Vagina (tissue), 2 donors: ENCODE results near the gene SLC17A7. TPM values are rescaled to one million over a fixed set of nuclear protein-coding genes. Genes with fewer than 3 reads are reported as not detected.

Experiments used
- DNase-seq, 2 donors: peaks; one replicate each; pipeline ENCODE4 v3.0.0-alpha.2; 2017; ENCODE audit errors: extremely low spot score in 2 of 2
- H3K27ac ChIP-seq: fragments of 200-600 bp; sonication (generic); one replicate; pipeline ENCODE4 v1.5.1; 2019
- H3K27me3 ChIP-seq: fragments of 200-600 bp; sonication (generic); one replicate; pipeline ENCODE4 v1.5.1; 2019
- H3K36me3 ChIP-seq, 2 donors: fragments of 200-600 bp; sonication (generic); one replicate each; pipeline ENCODE4 v1.5.1; 2017 to 2019
- H3K4me1 ChIP-seq: fragments of 200-600 bp; sonication (generic); one replicate; pipeline ENCODE4 v1.5.1; 2019
- H3K4me3 ChIP-seq, 2 donors: fragments of 200-600 bp; sonication (generic); 1 replicate in 1 of 2; 2 replicates in 1 of 2; pipeline ENCODE4 v1.5.1; 2016 to 2019
- H3K9me3 ChIP-seq: fragments of 200-600 bp; sonication (generic); one replicate; pipeline ENCODE4 v1.5.1; 2019
- POLR2A ChIP-seq, 2 donors: fragments of 450-650 bp; IDR thresholded peaks; one replicate each; pipeline ENCODE4 v1.6.1; 2017; ENCODE audit warnings: antibody characterized with exemption in 2 of 2, mild to moderate bottlenecking in 2 of 2, moderate library complexity in 2 of 2
- POLR2AphosphoS5 ChIP-seq, 2 donors: sonication (generic); formaldehyde crosslinking; IDR thresholded peaks; one replicate each; pipeline ENCODE4 v1.9.0; 2017; ENCODE audit warnings: antibody characterized with exemption in 2 of 2, mild to moderate bottlenecking in 2 of 2, low read depth in 1 of 2; ENCODE audit not compliant: insufficient read depth in 1 of 2
- intact Hi-C: fragments of 100-400 bp; cut with DNase I; formaldehyde crosslinking; loops from one replicate; pipeline ENCODE4 v1.15.1; 2023
- total RNA-seq: library from RNA; depleted of rRNA; stranded (reverse); fragments of >200 nt; gene quantifications from one replicate; pipeline ENCODE4 v1.2.3, GENCODE V29; 2016
- TF ChIP-seq, protein P1 (sequence below), 3 experiments: fragments of 450-650 bp in 2 of 3; fragments of 200-600 bp in 1 of 3; sonication (generic) in 1 of 3; IDR thresholded peaks; one replicate each; pipeline ENCODE4 v1.5.1; 2017 to 2019; ENCODE audit warnings: antibody characterized with exemption in 3 of 3, mild to moderate bottlenecking in 2 of 3, moderate library complexity in 2 of 3

The SLC17A7 gene
- total RNA-seq, 1 donor from 2014 or later: 0.74 TPM

GRCh38 chr19:49408816-49409440, 32.4 kb downstream of the SLC17A7 start:
- H3K27me3 ChIP-seq: no peaks in the 10 kb centered on the region
- no peak for TF ChIP-seq POLR2A (IDR thresholded peaks at IDR 0.05)
- no peak for DNase-seq
- H3K4me1 ChIP-seq: no peaks in the 10 kb centered on the region
- H3K9me3 ChIP-seq: no peaks in the 10 kb centered on the region
- H3K4me3 ChIP-seq: no peak overlapping the region
- no peaks in the 10 kb centered on the region for H3K36me3 ChIP-seq
- intact Hi-C loops: no loop called here
- no peak overlapping the region for H3K27ac ChIP-seq

GRCh38 chr19:49407482-49408015, 33.8 kb downstream of the SLC17A7 start:
- no peak for DNase-seq
- Histone ChIP-seq H3K27ac (no peak overlapping the region), H3K9me3 (no peaks in the 10 kb centered on the region), H3K4me3 (no peak overlapping the region), H3K4me1 (no peaks in the 10 kb centered on the region), H3K36me3 (no peaks in the 10 kb centered on the region), H3K27me3 (no peaks in the 10 kb centered on the region)
- intact Hi-C loops: no loop called here
- TF ChIP-seq, protein P1, sequence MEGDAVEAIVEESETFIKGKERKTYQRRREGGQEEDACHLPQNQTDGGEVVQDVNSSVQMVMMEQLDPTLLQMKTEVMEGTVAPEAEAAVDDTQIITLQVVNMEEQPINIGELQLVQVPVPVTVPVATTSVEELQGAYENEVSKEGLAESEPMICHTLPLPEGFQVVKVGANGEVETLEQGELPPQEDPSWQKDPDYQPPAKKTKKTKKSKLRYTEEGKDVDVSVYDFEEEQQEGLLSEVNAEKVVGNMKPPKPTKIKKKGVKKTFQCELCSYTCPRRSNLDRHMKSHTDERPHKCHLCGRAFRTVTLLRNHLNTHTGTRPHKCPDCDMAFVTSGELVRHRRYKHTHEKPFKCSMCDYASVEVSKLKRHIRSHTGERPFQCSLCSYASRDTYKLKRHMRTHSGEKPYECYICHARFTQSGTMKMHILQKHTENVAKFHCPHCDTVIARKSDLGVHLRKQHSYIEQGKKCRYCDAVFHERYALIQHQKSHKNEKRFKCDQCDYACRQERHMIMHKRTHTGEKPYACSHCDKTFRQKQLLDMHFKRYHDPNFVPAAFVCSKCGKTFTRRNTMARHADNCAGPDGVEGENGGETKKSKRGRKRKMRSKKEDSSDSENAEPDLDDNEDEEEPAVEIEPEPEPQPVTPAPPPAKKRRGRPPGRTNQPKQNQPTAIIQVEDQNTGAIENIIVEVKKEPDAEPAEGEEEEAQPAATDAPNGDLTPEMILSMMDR (IDR thresholded peaks at IDR 0.05): no peak
- TF ChIP-seq POLR2A (IDR thresholded peaks at IDR 0.05): no peak
- TF ChIP-seq POLR2AphosphoS5 (IDR thresholded peaks at IDR 0.05; ENCODE audit: insufficient read depth in 1 of 2, low read depth in 1 of 2): no peak

DNA sequence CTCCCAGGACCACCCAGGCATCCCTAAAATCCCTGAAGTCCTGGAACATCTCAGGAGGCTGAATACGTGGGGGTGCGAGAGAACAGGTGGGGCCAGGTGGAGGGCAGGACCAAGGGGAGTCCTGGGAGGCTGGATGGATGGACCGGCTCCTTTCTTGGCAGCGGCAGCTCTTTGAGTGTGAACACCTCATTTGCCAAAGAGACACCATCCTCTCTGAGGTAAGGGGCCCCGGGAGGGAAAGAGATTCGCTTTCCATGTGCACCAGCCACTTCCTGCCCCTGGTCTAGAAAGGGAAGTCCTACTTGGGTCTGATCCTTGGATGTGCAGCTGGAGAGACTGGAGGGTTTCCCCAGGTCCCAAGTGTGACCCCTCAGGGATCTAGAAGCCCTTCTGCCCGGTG, 34.2 kb downstream of the SLC17A7 start:
- Histone ChIP-seq H3K27ac (no peak overlapping the region), H3K9me3 (no peaks in the 10 kb centered on the region), H3K4me1 (no peaks in the 10 kb centered on the region), H3K4me3 (no peak overlapping the region), H3K36me3 (no peaks in the 10 kb centered on the region), H3K27me3 (no peaks in the 10 kb centered on the region)
- TF ChIP-seq POLR2AphosphoS5 (IDR thresholded peaks at IDR 0.05; ENCODE audit: insufficient read depth in 1 of 2, low read depth in 1 of 2) (no peak), POLR2A (IDR thresholded peaks at IDR 0.05) (no peak)
- TF ChIP-seq, protein P1 (IDR thresholded peaks at IDR 0.05): no peak
- no peak for DNase-seq
- intact Hi-C loops: no loop called here

DNA sequence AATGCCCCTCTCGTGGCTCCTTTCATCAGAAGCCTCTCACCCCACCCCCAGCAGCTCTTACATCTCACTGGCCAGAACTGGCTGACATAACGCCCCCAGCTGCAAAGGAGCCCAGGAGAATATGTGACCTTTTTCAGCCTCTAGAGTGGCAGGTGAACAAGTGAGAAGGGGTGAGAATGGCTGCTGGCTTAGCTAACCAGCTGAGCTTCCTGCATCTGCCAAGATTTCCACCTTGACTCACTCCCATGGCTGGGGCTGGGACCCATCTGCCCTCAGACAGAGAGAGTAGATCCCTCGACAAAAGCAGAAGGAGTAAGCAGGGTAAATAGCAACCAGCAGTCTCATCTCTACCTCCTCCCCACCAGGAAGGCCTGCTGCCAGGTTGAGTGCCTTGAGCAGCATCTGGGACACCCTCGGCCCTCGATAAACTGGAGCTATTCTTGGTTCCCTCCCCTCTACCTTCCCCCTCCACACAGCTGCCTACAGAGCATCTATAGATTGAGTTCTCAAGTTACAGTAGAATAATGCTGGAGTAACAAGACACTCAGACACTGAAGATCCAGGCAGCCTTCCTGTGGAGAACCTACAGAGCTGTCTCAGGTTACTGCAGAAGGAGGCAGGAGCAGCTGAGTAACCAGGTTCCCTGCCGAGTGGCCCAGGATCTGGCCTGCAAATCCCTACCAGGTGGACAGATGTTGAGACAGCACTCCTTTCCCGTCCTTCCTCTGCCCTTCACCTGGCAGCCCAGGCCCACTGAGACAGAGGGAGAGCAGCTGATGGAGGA, 37.7 kb downstream of the SLC17A7 start:
- Histone ChIP-seq H3K36me3 (no peaks in the 10 kb centered on the region), H3K27ac (no peak overlapping the region), H3K27me3 (no peaks in the 10 kb centered on the region), H3K4me3 (no peak overlapping the region), H3K9me3 (no peaks in the 10 kb centered on the region), H3K4me1 (no peaks in the 10 kb centered on the region)
- no peak for DNase-seq
- TF ChIP-seq POLR2AphosphoS5 (IDR thresholded peaks at IDR 0.05; ENCODE audit: insufficient read depth in 1 of 2, low read depth in 1 of 2) (no peak), POLR2A (IDR thresholded peaks at IDR 0.05) (no peak)
- TF ChIP-seq, protein P1 (IDR thresholded peaks at IDR 0.05): no peak
- intact Hi-C loops: no loop called here

DNA sequence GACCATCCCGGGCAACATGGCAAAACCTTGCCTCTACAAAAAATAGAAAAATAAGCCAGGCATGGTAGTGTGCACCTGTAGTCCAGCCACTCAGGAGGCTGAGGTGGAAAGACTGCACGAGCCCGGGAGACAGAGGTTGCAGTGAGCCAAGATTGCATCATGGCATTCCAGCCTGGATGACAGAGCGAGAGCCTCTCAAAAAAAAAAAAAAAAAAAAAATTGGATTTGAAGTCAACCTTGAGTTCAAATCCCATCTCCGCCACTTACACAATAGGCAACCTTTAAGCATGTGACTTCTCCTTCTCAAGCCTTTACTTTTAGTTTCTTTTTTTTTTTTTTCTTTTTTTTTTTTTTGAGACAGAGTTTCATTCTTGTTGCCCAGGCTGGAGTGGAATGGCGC, 41.3 kb downstream of the SLC17A7 start:
- no peak for TF ChIP-seq POLR2A (IDR thresholded peaks at IDR 0.05)
- TF ChIP-seq, protein P1 (IDR thresholded peaks at IDR 0.05): no peak
- no peak for TF ChIP-seq POLR2AphosphoS5 (IDR thresholded peaks at IDR 0.05; ENCODE audit: insufficient read depth in 1 of 2, low read depth in 1 of 2)
- no peak overlapping the region for H3K4me3 ChIP-seq
- H3K27me3 ChIP-seq: no peaks in the 10 kb centered on the region

More for the DNA sequence above, 41.3 kb downstream of the SLC17A7 start:
- Histone ChIP-seq H3K9me3 (no peaks in the 10 kb centered on the region), H3K4me1 (no peaks in the 10 kb centered on the region), H3K36me3 (no peaks in the 10 kb centered on the region), H3K27ac (no peak overlapping the region)
- intact Hi-C loops: no loop called here
- no peak for DNase-seq
